ENCODE data around the gene SGK1.

DNA sequence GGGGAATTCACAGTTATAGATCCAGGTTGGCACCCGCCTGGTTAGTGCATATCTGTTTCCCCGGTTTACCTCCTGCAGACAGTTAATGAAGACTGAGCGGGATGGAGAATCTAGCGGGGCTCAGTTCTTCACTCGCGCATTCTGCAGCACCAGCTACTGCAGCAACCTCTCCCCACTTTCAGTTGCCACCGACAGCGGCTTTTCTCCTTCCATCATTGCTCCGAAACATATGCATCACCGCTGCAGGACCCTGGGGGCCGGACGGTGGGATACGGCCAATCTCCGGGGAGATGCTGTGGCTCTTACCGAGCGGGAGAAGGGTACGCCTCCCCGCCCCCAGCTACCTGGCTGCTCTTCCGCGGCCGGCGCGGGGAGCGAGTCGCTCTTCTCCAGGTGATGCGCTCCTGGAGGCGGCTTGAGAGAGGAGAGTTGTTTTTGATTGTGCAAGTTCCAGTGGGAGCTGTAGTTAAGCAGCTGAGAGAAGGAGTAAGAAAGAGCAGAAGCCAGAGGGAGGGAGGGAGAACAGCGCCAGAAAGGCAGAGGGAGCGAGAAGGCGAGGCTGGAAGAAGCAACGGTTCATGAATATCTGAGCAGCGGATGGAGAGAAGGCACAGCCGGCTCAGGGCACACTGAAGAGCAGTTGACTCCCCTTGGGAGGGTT lies at the start of gene SGK1:
- TF ChIP-seq, protein P1, sequence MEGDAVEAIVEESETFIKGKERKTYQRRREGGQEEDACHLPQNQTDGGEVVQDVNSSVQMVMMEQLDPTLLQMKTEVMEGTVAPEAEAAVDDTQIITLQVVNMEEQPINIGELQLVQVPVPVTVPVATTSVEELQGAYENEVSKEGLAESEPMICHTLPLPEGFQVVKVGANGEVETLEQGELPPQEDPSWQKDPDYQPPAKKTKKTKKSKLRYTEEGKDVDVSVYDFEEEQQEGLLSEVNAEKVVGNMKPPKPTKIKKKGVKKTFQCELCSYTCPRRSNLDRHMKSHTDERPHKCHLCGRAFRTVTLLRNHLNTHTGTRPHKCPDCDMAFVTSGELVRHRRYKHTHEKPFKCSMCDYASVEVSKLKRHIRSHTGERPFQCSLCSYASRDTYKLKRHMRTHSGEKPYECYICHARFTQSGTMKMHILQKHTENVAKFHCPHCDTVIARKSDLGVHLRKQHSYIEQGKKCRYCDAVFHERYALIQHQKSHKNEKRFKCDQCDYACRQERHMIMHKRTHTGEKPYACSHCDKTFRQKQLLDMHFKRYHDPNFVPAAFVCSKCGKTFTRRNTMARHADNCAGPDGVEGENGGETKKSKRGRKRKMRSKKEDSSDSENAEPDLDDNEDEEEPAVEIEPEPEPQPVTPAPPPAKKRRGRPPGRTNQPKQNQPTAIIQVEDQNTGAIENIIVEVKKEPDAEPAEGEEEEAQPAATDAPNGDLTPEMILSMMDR (IDR thresholded peaks at IDR 0.05; ENCODE audit: low read depth, low read length): no peak
- no peak for TF ChIP-seq EZH2phosphoT487 (IDR thresholded peaks at IDR 0.05; ENCODE audit: low read depth)
